Measurements from ENCODE around the gene HAAO.

HAAO gene

GRCh38 chr2:42722320-42723190 lies 69.8 kb downstream of the HAAO start:
- no peak for TF ChIP-seq CTCF (IDR thresholded peaks at IDR 0.05; ENCODE audit: insufficient read depth, missing control alignments)
- DNase-seq (ENCODE audit: insufficient read length, low spot score) (no peak), FAIRE-seq (no peak)

- FAIRE-seq (no peak), DNase-seq (ENCODE audit: insufficient read length, low spot score) (no peak)
Observed at GRCh38 chr2:42721898-42722297, 70.5 kb downstream of the HAAO start.

More at GRCh38 chr2:42721898-42722297, 70.5 kb downstream of the HAAO start:
- TF ChIP-seq CTCF (IDR thresholded peaks at IDR 0.05; ENCODE audit: insufficient read depth, missing control alignments), result no peak
